ENCODE results near the gene SCIMP.

SCIMP gene

DNA sequence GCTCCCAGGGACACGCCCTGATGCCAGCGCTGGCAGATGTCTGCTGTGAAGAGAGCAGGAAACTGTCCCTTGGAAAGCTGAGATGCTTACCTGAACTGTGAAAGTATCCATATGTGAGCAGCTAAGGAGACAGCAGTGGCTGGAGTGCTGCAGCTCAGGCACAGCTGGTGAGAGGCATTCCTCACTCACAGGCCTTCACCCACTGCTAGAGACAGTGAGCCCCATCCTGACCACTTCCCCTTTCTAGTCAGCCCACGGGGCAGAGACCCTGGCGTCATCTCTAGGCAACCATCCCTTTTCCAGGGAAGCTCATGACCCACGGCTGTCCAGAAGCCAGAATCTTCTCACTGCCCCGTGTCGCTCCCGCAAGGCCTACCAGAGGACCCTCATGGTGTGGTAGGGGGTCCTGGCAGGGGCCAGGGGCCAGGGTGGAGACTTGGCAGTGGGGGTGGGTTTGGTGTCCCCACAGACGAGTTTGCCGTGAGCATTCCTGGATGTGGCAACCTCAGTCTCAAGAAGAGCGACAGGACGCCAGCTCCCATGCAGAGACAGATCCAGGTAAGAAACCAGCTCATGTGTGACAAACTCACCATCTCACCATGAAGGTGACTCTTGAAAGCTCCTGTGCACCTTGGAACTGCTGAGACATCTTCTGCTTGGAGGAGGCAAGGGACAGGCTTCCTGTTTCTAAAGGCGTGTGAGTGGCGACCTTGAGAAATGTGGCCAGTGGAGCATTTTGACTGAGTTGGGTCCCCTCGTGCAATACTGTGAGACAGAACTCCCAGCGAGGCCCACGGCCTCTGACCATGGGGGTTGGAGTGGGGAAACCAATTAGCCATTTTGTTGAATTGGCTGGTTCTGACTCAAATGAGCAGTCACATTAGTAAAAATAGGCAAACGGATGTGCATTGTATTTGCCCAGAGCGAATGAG, at the start of gene SCIMP:
Gene SCIMP (minus strand): TSS at position 216 of the 932 bp plus-strand sequence. CDS start 105 bp downstream, at position 111.
- Mint-ChIP-seq H3K27ac (no peak within 1 kb of the TSS), H3K27me3 (ENCODE audit: low read depth) (no peaks in the 10 kb centered on the region), H3K36me3 (ENCODE audit: low read depth) (peaks cover 14% of the 10 kb centered on the region), H3K4me1 (no peaks in the 10 kb centered on the region), H3K4me3 (no peak within 1 kb of the TSS), H3K9me3 (no peaks in the 10 kb centered on the region)
- TF ChIP-seq CTCF (IDR thresholded peaks at IDR 0.05; ENCODE audit: unreplicated experiment in 3 of 3), result no peak

- Mint-ChIP-seq H3K4me1 (peaks cover 25% of the 10 kb centered on the region), H3K9me3 (no peaks in the 10 kb centered on the region), H3K27me3 (ENCODE audit: low read depth) (no peaks in the 10 kb centered on the region), H3K36me3 (ENCODE audit: low read depth) (peaks cover 13% of the 10 kb centered on the region), H3K4me3 (peak overlapping the region; percentile 87 to 92 (median 92)), H3K27ac (peak overlapping the region; percentile 67 to 89 (median 69))
- no peak for TF ChIP-seq CTCF (IDR thresholded peaks at IDR 0.05; ENCODE audit: unreplicated experiment in 3 of 3)
Measured at GRCh38 chr17:5283571-5284315, 49.1 kb upstream of the SCIMP start.

GRCh38 chr17:5282642-5283217, 48.1 kb upstream of the SCIMP start:
- H3K4me3 Mint-ChIP-seq, result peak overlapping the region; percentile 87 to 92 (median 92)
- peaks cover 10% of the 10 kb centered on the region for H3K36me3 Mint-ChIP-seq (ENCODE audit: low read depth)
- no peaks in the 10 kb centered on the region for H3K9me3 Mint-ChIP-seq
- peaks cover 25% of the 10 kb centered on the region for H3K4me1 Mint-ChIP-seq
- peak overlapping the region; percentile 69 to 89 (median 82) for H3K27ac Mint-ChIP-seq
- no peak for TF ChIP-seq CTCF (IDR thresholded peaks at IDR 0.05; ENCODE audit: unreplicated experiment in 3 of 3)
- no peaks in the 10 kb centered on the region for H3K27me3 Mint-ChIP-seq (ENCODE audit: low read depth)

DNA sequence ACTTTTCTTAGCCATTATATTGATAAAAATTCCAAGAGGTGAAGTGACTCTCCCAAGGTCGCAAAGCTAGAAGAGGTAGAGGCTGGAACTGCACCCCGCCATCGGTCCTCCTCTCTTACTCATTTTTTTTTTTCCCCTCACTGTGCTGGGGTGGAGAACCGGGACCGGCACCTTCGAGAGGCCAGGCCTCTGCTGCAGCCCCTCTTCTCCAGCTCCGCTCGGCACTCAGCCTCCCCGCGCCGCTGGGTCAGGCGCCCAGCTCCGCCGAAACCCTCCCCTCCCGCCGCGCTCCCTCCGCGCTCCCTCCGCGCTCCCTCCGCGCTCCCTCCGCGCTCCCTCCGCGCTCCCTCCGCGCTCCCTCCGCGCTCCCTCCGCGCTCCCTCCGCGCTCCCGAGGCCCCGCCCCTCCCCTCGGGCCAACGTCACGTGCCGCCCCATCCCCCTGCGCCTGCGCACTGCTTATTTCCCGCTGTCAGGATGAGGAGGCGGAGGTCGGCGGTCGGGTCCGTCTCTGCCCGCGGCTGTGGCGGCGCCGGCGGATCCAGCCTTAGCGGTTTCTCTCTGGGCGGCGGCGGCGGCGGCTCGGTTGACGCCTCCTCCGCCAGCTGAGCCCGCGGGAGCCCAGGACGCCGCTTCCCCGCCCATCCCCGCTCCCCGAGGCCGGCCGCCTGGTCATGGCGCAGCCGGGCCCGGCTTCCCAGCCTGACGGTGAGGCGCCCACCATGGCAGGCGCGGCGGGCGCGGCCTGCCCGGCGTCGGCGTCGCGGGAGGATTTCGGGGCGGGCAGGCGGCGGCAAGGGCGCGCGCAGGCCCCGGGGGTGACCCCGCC, 47.4 kb upstream of the SCIMP start, which contains the start of gene RABEP1:
Gene RABEP1 (plus strand): TSS at position 471 of the 828 bp plus-strand sequence. CDS start 203 bp downstream, at position 674.
- Mint-ChIP-seq H3K27me3 (ENCODE audit: low read depth) (no peaks in the 10 kb centered on the region), H3K27ac (peak within 1 kb of the TSS; percentile 69 to 89 (median 82)), H3K36me3 (ENCODE audit: low read depth) (peaks cover 9% of the 10 kb centered on the region), H3K4me3 (peak within 1 kb of the TSS; percentile 87 to 92 (median 92)), H3K9me3 (no peaks in the 10 kb centered on the region), H3K4me1 (peaks cover 25% of the 10 kb centered on the region)
- peak; percentile 14 to 35 (median 24) for TF ChIP-seq CTCF (IDR thresholded peaks at IDR 0.05; ENCODE audit: unreplicated experiment in 3 of 3)

- Mint-ChIP-seq H3K36me3 (ENCODE audit: low read depth) (no peaks in the 10 kb centered on the region), H3K9me3 (peaks cover 3% of the 10 kb centered on the region), H3K27me3 (ENCODE audit: low read depth) (no peaks in the 10 kb centered on the region), H3K27ac (no peak overlapping the region), H3K4me1 (no peaks in the 10 kb centered on the region), H3K4me3 (no peak overlapping the region)
- TF ChIP-seq CTCF (IDR thresholded peaks at IDR 0.05; ENCODE audit: unreplicated experiment in 3 of 3), result no peak
Measured at GRCh38 chr17:5272322-5272721, 37.7 kb upstream of the SCIMP start.

All from nephron (organoid).